ENCODE data around the gene URI1.

DNA sequence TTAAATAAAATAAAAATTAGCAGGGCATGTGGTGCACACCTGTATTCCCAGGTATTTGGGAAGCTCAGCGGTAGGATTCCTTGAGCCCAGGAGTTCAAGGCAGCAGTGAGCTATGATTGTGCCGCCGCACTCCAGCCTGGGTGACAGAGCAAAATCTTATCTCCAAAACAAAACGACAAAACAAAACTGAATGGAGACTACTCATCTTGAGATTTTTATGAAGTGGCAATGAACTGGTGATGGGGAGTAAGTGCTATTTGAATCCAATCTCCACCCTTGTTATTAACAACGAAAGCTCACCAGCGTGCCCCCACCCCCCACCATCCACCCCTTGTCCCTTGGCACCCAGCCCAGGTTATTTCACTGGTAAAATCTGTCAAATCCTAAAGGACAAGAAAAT is 45.2 kb upstream of the URI1 start:
- TF ChIP-seq, protein P1, sequence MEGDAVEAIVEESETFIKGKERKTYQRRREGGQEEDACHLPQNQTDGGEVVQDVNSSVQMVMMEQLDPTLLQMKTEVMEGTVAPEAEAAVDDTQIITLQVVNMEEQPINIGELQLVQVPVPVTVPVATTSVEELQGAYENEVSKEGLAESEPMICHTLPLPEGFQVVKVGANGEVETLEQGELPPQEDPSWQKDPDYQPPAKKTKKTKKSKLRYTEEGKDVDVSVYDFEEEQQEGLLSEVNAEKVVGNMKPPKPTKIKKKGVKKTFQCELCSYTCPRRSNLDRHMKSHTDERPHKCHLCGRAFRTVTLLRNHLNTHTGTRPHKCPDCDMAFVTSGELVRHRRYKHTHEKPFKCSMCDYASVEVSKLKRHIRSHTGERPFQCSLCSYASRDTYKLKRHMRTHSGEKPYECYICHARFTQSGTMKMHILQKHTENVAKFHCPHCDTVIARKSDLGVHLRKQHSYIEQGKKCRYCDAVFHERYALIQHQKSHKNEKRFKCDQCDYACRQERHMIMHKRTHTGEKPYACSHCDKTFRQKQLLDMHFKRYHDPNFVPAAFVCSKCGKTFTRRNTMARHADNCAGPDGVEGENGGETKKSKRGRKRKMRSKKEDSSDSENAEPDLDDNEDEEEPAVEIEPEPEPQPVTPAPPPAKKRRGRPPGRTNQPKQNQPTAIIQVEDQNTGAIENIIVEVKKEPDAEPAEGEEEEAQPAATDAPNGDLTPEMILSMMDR (conservative IDR thresholded peaks at IDR 0.05) = no peak
- no peak for TF ChIP-seq EZH2 (IDR thresholded peaks at IDR 0.05; ENCODE audit: low read depth)

All from PC-9 (cell line).